ENCODE data around the gene CBX6.

The CBX6 gene

GRCh38 chr22:38819387-38819940 is 52.6 kb downstream of the CBX6 start:
- DNase-seq, result no peak

- DNase-seq, result no peak
Measured at GRCh38 chr22:38817196-38817595, 54.8 kb downstream of the CBX6 start.

- no peak for DNase-seq
Measured at GRCh38 chr22:38815842-38816241, 56.2 kb downstream of the CBX6 start.

Data from T-helper 2 cell (primary cell).